ENCODE results near the gene VSTM4.

DNA sequence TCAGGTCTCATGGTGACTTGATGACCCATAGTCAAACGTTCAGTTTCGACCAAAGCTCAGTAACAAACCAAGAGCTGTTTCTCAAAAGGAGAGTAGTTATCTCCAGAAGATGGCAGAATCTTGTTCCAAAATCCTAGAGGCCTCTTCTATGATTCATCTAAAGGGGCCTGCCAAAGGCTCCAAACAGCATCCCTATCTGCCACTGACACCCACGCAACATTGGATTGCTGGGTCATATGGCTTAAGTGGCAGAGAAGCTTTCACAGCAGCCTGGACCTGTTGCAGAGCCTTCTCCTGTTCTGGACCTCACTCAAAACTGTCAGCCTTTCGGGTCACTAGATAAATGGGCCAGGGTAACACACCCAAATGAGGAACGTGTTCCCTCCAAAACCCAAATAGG lies 121.7 kb downstream of the VSTM4 start:
- TF ChIP-seq POLR2A (IDR thresholded peaks at IDR 0.05; ENCODE audit: low read length) (no peak), GATA1 (IDR thresholded peaks at IDR 0.05; ENCODE audit: low read depth, low read length) (no peak)

Measured in erythroblast (primary cell).